Islet precursor cell (in vitro differentiated cells): ENCODE results near the gene PDE8A.
"Not testable (repeated sequence)": the region's sequence is repeated elsewhere in the genome, so short reads cannot be mapped to it uniquely, and the experiment has no call there.

Source experiments
- DNase-seq: peaks from one replicate; pipeline ENCODE4 v3.0.0-alpha.2; 2018

Gene PDE8A

DNA sequence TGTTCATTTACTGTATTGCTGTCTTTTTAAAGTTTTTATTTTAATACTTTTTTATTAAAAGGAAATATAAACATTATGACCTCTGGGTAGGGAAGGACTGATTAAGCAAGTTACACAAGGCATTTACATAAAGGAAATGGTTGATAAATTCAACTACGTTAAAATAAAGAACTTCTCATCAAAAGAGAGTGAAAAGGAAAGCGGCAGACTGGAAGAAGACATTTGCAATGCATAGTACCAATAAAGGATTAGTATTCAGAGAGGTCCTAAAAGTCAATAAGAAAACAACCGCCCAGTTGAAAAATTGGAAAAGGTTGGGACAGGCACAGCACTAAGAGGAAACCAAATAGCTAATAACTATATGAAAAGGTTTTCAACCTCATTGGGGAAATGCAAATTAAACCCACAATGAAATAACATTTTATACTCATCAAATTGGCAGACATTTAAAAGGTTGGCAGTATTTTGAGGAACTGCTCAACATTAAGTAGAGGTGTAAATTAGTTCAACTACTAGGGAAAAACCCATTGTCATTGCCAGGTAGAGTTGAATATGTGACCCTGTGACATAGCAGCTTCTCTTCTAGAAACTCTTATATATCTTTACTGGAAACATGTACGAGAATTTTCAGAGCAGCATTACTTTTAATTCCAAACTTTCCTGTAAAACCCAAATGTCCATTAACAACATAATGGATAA, 9.5 kb downstream of the PDE8A start:
- no peak for DNase-seq

DNA sequence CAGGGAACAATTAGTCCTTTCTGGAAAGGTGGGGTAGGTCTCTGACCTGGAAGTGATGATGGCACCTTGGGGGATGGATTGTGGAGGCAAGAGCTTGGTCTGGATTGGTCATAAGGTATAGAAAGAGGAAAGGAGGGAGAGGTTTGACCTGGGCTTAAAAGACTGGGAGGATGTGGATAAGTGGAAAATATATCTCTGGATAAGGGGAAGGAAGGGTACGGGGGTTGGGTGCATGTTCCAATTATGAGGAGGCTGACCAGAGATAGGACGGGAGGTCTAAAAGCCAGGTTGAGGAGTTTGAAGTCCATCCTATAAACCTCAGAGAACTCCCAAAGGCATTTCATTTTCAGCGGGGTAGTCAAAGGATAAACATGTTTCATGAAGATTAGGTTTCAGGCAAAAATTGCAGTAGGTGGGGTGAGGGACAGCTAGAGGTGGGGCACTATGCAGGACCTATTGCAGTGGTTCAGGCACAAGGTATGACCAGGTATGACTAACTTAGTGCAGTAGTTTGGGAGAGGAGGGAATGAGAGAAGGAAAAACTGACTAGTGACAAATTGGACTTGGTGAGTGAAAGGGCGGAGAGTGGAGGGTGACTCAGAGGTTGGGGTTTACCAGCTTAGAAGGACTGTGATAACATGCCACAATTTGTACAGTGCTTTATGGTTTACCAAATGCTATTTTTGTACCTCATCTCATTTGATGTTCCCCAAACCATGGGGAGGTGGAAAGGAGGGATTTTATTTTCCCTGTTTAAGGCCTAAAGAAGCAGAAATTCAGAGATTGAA, 10.7 kb downstream of the PDE8A start:
- DNase-seq, result no peak

DNA sequence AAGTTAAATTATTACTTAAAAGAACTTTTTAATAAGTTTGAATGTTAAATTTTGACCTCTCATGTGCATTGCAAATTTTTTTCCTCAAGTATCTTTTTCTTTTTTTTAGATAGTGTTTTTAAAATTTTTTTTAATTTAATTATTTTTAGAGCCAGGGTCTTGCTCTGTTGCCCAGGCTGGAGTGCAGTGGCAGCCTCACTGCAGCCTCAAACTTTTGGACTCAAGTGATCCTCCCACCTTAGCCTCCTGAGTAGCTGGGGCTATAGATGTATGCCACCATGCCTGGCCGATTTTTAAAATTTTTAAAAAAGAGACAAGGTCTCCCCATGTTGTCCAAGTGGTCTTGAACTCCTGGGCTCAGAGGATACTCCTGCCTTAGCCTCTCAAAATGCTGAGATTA, 14.4 kb downstream of the PDE8A start:
- DNase-seq, result no peak

GRCh38 chr15:84996714-84997113, 15.1 kb downstream of the PDE8A start:
- not testable (repeated sequence) for DNase-seq

DNA sequence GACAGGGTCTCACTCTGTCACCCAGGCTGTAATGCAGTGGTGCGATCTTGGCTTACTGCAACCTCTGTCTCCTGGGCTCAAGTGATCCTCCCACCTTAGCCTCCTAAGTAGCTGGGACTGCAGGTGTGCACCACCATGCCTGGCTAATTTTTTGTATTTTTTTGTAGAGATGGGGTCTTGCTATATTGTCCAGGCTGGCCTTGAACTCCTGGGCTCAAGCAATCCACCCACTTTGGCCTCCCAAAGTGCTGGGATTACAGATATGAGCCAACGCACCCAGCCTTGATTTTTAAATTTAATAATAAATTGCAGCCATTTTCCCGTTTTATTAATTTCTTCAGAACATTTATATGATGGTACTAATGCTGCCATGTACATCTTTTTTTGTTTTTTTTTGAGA, 15.6 kb downstream of the PDE8A start:
- not testable (repeated sequence) for DNase-seq

- DNase-seq, result no peak
These were observed 18.7 kb downstream of the PDE8A start for GRCh38 chr15:85000189-85000864.

DNA sequence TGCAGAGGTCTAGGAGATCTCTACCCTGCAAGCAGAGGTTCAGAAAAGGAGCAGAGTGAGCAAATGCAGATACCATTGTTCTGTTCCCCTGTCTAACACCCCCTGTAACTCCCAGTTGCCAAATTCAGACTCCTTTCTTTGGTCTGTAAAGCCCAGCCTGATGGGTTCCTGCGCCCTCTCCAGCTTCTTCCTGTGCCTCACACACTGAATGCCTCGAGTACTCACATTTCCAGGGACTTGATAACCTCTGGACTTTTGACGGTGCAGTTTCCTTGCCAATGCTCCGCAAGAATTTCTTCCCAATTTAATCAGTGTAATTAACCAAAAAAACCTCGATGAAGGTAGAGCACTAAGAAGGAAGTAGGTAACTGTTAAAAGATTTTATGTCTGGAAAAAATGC, 19.3 kb downstream of the PDE8A start:
- no peak for DNase-seq

DNA sequence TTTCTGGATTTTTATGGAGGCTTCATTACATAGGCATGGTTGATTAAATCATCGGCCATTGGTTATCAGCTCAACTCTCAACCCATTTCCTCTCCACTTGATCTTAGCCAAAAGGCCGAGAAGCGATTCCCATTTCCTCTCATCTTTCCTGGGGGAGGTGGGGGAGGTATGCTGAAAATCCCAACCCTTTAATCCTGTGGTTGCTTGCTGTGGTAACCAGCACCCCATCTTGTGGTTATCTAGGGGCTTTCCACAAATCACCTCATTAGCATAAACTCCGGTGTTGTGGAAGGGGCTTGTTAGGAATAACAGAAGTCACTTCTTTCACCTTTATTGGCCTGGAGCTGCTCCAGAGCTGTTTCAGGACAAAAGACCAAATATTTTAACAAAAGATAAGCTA, 20.9 kb downstream of the PDE8A start:
- DNase-seq, result no peak

DNA sequence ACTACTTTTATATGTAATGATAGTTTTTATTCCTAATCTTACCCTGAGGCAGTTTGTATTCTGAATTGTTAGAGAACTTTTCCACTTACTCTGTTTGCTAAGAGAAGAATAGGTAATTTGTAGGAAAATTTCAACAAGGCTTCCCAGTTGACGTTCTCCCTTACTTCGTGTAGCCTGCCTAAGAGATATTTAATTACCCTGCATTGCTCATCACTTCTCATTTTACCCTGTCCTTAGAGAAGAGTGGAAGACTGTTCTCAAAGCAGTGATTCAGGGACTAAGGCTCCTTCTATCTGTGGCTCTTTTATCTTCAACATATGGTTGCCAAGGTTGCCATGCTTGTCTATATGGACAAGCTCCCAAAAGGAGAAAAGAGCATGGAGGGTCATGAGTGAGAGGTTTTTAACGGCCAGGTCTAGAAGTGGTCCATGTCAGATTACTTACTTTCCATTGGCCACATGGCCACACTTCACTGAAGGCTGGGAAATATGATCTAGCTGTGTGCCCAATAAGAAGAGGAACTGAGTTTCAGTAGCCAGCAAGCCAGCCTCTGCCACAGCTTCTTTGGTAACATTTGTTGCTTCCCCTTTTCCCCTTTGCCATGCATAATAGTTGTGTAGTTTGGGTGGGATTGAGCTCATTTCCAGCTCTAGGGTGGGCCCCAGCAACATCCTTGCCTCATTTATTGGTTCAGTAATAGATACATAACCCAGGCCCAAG, 22.1 kb downstream of the PDE8A start:
- no peak for DNase-seq

DNA sequence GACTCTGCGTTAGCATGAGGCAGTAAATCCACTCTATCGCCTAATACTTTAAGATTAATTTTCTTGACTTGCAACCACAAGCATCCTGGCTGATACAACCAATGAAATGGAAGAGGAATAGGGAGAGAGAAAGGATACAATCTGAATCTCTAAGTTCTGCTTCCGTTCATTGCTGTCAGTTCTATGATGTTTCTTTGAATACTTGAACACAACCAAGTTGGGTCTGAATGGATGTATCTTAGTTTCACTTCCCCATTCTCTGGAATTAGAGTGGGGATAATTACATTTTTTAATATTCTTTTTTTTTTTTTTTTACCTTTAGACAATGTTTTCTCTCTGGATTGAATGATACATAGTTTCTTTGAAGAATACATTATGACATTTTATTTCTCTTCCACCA, 22.9 kb downstream of the PDE8A start:
- no peak for DNase-seq

- DNase-seq, result no peak
These were observed 23.7 kb downstream of the PDE8A start for GRCh38 chr15:85005319-85005718.

GRCh38 chr15:85005746-85006145, 24.1 kb downstream of the PDE8A start:
- DNase-seq, result no peak

GRCh38 chr15:85006201-85006600, 24.5 kb downstream of the PDE8A start:
- DNase-seq, result no peak

DNA sequence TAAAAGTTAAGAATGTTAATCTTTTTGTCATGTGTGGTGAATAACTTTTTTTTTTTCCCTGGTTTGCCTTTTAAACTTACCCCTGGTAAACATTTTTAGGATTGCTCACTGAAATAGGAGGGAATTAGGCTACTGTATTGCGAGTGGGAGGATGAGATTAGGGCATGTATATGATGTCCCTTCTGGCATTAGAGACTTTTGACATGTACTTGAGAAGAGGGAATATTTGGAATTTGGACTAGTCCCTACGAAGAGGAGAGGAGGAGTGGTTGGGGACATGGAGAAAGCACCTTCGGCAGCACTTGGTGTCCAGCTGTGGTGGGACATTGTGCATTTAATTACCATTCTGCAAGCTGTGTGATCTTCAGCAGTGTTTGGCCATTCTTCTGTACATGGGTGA, 25.0 kb downstream of the PDE8A start:
- no peak for DNase-seq

GRCh38 chr15:85007137-85007536, 25.5 kb downstream of the PDE8A start:
- DNase-seq, result no peak

- no peak for DNase-seq
These were observed 26.2 kb downstream of the PDE8A start for GRCh38 chr15:85007741-85008397.

DNA sequence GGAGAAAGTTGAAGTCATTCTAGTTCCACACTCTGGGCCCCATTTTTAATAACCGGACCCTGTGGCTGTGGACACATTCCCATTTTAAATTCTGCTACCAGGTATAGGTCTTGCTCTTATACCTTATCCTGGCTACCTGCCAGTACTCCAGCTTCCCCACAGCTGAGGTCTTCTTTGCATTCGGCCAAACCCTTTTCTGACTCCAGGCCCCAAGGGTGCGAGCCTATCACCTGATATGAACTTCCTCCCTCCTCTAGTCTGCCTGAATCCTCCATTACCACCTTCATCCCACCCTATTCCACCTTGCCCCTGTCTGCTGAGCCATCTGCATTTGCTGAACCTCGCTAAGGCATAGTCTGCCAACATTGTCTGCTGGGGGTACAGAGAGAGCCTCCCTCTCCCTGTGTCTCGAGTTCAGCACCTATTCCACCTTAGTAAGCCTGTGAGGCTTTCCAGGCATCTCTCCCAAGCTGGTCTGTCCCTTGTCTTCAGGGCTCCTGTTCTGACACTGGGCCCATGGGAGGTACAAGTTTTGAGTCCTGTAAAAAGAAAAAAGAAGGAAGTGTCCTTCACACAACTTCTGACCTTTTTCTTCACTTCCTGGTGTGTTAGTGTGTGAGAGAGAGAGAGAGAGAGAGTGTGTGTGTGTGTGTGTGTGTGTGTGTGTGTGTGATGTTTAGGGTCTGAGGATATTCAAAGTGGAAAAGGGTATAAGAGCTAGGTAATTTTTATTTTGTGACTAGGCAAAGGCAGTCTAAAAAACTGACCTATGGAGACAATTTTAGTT, 27.0 kb downstream of the PDE8A start:
- no peak for DNase-seq

DNA sequence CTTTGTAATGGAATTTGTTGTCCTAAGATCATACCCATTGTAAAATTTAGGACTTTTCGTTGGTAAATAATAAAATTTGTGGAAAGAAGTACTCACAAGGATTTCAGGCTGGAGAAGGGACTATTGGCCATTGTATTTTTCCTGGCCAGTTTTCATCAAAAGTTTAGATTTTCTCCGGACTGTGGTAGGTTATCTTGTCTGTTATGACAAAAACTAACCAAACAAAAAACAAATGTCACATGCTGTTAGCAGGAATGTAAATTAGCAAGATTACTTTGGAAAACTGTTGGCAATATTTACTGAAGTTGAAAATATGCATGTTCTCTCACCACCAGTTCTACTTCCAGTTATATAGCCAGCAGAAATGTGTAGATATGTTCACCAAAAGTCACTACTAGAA, 27.8 kb downstream of the PDE8A start:
- no peak for DNase-seq

DNA sequence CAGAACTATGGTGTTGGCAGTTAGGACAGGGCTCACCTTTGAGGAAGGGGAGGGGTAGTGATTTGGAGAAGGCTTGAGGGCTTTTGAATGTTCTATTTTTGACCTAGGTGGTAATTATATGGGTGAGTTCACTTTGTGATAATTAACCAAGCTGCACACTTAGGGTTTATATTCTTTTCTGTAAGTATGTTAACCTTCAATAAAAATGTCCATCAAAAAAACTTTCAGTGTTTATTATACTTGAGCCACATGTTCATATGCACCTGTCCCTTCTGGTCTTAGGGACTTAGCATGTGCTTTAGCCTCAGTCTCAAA, 28.4 kb downstream of the PDE8A start:
- DNase-seq, result no peak

DNA sequence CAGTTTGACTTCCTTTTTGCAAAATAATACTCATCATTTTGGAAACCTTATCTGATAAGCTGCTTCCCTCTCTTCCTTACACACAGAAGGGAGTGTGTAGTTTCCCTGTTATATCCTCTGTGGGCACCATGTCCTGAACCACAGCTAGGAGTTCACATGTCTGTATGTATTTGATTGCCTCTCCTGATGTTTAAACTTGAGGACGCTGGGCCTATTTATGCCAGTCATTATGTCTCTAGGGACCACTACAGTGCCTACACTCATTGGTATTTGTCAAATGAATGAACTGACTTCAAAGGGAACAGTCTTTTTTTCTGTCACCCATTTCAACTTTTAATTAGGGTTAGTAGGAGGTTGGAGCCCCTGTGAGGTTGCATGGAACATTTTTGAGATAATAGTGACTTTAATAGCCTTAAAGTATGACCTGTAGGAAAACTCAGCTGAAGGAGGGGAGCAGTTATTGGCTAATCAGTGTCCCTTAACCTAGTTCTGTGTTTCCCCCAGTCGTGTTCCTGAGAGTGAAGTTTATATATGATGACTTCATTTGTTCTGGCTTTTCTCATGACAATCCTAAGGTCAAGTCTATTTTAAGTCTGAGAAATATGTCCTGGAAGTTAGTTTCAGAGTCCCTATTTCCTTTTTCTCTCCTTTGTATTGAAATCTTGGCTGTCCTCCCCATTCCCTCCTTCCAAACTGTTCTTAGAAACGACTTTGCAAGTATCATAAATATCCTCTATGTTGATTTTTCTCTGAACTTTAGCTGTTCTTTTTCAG, 28.9 kb downstream of the PDE8A start:
- DNase-seq, result no peak

- no peak for DNase-seq
These were observed 29.5 kb downstream of the PDE8A start for GRCh38 chr15:85011160-85011571.
